Measurements from ENCODE around the gene CADPS.

The CADPS gene

GRCh38 chr3:62678841-62679240 is 196.4 kb downstream of the CADPS start:
- no peak for DNase-seq

DNA sequence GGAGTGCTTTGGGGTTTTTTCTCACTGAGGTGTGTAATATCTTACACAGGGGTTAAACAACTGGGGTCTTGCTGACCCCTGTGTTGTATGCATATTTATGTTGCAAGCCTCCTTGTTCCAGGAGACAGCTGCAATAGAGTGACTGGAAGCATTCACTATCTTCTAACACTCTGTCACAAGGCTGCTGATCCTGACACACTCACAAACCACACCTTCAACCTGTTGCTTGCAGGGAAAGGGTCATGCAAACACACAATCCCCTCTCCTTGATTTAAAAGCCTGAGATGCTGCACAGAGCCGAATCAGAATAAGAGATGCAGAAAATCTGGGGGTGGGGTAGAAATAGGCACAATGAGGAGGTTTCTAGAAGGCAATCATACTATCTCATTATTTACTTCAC is 197.3 kb downstream of the CADPS start:
- DNase-seq: no peak

GRCh38 chr3:62676689-62677271 is 198.4 kb downstream of the CADPS start:
- DNase-seq: no peak

GRCh38 chr3:62675492-62675891 is 199.7 kb downstream of the CADPS start:
- DNase-seq: no peak

- no peak for DNase-seq
These were observed 202.3 kb downstream of the CADPS start for GRCh38 chr3:62672988-62673313.

- no peak for DNase-seq
These were observed 202.8 kb downstream of the CADPS start for GRCh38 chr3:62672270-62672987.

DNA sequence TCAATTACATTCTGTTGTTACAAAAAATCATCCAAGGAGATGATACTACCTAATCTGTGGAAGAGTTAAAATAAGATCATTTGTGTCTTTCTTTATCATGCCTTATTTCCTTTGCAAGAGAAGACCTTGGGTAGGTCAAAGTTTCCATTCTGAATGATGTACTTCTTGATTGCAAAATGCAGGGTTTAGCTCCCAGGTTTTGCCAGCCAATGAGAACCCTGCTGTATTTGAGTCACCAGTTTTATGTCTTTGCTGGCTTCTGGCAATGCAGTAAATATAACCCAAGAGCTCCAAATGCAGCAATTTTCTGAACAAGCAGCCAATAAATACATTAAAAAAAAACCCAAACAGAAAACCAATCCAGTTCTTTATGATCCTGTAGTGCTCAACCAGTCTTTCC is 204.9 kb downstream of the CADPS start:
- no peak for DNase-seq

DNA sequence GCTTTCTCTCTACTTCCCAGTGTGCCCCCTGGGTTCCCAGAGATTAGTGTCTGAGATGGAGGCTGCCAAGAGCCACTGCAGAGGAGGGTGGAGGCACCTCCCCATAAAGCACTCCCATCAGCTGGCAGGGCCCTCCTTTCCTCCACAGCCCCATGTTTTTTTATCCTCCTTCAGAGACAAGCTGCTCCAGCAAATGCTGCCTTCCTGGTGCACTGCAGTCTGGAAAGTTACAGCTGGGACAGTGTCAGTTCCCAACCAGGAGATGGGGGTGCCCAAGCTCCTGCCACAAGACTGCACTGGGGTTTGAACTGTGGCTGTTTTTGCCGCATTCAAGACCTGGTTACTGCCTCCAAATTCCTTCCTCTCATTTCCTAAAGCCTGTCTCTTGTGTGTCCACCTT is 206.1 kb downstream of the CADPS start:
- no peak for DNase-seq

GRCh38 chr3:62667714-62668113 is 207.5 kb downstream of the CADPS start:
- no peak for DNase-seq

GRCh38 chr3:62665627-62666437 is 209.4 kb downstream of the CADPS start:
- no peak for DNase-seq

GRCh38 chr3:62662677-62663076 is 212.5 kb downstream of the CADPS start:
- DNase-seq: no peak

- DNase-seq: no peak
These were observed 215.6 kb downstream of the CADPS start for GRCh38 chr3:62659660-62660059.

GRCh38 chr3:62655691-62656063 is 219.5 kb downstream of the CADPS start:
- DNase-seq: no peak

DNA sequence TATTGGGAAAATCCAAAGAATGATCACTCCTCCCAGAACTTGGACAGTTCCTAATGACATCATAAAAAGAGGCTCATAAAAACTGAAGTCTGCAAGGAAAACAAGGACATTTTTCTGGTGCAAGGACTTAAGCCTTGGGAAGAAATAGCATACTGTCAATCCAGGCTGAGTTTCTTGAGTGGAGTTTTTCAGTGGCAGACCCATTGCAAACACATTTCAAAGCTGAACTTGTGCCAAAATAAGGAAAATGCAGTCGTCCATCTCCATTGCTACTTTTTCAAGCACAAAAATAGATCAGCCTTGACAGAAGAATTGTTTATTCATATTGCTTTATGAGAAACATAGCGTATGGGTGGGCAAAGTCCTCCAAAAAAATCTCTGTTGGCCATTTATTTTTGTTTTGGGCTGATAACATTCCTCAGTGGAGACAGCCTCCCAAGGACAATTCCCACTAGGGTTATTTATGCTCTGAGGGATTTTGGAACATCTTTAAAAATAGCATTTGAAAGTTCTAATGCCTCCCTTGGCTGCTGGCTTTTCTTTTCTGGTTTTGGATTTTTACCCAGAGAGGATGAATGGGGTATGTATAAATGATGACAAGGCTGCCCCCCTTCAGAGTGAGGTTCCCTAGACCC is 220.0 kb downstream of the CADPS start:
- DNase-seq: no peak

- no peak for DNase-seq
These were observed 221.4 kb downstream of the CADPS start for GRCh38 chr3:62653796-62654195.

GRCh38 chr3:62647711-62648110 is 227.5 kb downstream of the CADPS start:
- no peak for DNase-seq

- no peak for DNase-seq
These were observed 230.7 kb downstream of the CADPS start for GRCh38 chr3:62644493-62644892.

DNA sequence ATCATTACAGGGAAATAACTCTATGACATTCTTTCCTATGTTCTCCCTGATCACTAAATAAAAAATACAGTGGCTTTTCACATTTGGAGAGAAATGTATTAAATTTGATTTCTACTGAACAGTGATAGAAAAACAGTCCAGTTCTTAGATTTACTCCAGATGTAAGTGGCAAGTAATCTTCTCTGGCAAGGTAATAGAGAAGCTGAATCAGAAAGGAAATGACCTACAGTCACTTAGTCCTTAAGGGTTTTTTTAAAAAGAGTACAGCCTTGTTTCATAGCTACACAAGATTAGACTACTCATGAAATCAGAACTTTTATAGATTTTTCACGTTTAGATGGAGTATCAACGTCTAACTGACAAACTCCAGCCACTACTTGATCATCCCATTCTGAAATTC is 236.9 kb downstream of the CADPS start:
- no peak for DNase-seq

GRCh38 chr3:62636235-62636826 is 238.9 kb downstream of the CADPS start:
- DNase-seq: no peak

- DNase-seq: no peak
These were observed 242.5 kb downstream of the CADPS start for GRCh38 chr3:62632510-62633294.

GRCh38 chr3:62631488-62631887 is 243.7 kb downstream of the CADPS start:
- no peak for DNase-seq

DNA sequence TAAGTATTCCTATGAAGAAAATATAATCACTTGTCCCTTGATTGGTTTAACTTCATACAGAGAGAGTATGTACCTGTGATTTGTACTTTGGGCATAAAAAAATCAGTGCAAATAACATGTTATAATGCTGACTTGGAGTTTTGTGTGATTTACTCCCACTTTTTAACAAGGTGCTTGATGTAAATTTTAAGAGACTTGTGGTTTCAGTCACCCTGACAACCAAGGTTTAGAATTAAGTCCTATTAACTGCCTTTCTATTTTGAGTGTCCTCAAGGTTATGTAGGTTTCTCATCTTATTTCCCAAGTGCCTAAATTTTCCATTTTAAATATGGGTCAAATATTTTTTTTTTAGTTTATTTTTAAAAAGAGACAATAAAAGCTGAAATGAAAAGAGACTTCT is 244.6 kb downstream of the CADPS start:
- DNase-seq: no peak

DNA sequence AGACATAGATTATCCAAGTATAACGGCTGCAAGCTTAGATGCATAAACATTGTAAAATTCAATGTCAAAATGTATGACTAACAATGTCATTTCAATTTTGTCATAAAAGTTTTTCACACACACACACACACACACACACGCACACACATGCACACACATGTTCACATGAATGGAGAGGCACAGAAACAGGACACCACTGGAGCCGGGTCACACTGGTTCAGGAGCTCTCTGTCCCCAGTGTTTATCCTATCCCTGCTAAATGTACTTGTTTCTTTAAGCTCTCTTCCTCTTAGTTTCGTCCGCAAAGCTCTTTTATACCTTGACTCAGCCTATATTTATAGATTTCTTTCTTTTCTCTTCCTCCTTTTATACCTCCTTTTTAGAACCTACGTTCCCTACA is 249.9 kb downstream of the CADPS start:
- no peak for DNase-seq

All from T1000 (cell line).